ENCODE data around the gene TMCO4. TPM values are rescaled to one million over a fixed set of nuclear protein-coding genes. Genes with fewer than 3 reads are reported as not detected.
A peak's percentile ranks its signal among the peaks of the same experiment; 100 is the strongest.
"Not testable (repeated sequence)": the region's sequence is repeated elsewhere in the genome, so short reads cannot be mapped to it uniquely, and the experiment has no call there.

The TMCO4 gene
- total RNA-seq, 4 donors from 2014 or later, result 16.1 to 36.2 (median 26.9) TPM

DNA sequence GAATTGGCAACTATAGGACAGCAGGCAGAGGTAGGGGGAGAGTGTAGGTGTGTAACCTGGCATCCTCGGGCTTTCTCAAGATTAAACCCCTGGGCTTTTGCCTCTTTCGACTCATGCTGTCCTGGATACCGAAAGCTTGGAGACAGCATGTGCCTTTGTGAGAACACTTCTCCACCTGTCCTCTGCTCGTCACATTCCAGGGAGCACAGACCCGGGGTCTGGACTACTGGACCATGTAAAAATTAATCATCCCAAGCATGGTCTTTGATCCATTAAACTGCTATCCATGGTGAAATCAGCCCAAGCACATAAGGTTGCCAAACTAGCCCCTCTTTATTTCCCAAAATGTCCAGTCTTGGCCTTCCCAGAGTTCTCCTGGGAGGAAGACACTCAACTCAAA, 24.3 kb upstream of the TMCO4 start:
- H3K36me3 ChIP-seq, result no peaks in the 10 kb centered on the region
- no peaks in the 10 kb centered on the region for H3K4me1 ChIP-seq
- intact Hi-C loops (cut with DNase I; ENCODE audit: low total_unique reads) (no loop called here), in situ Hi-C loops (cut with MboI; ENCODE audit: low pct_ligation_motif_present in 1 of 4, low pct_unique_long_range_greater_than_20kb in 1 of 4, low sequenced_read_pairs in 3 of 4) (no loop called here)
- WGBS, 2 donors (ENCODE audit: low coverage in 1 of 2), result 88% methylated on average over 5 of the region's 5 CpGs; no CpG with 5 or more reads in 1 of the 2 donors
- no peak for DNase-seq
- H3K4me3 ChIP-seq, result no peak overlapping the region
- H3K9me3 ChIP-seq, result no peaks in the 10 kb centered on the region
- no peaks in the 10 kb centered on the region for H3K27me3 ChIP-seq
- TF ChIP-seq POLR2AphosphoS5 (IDR thresholded peaks at IDR 0.05) (no peak), POLR2A (IDR thresholded peaks at IDR 0.05) (no peak), EP300 (IDR thresholded peaks at IDR 0.05; ENCODE audit: low read depth) (no peak)
- TF ChIP-seq, protein P1, sequence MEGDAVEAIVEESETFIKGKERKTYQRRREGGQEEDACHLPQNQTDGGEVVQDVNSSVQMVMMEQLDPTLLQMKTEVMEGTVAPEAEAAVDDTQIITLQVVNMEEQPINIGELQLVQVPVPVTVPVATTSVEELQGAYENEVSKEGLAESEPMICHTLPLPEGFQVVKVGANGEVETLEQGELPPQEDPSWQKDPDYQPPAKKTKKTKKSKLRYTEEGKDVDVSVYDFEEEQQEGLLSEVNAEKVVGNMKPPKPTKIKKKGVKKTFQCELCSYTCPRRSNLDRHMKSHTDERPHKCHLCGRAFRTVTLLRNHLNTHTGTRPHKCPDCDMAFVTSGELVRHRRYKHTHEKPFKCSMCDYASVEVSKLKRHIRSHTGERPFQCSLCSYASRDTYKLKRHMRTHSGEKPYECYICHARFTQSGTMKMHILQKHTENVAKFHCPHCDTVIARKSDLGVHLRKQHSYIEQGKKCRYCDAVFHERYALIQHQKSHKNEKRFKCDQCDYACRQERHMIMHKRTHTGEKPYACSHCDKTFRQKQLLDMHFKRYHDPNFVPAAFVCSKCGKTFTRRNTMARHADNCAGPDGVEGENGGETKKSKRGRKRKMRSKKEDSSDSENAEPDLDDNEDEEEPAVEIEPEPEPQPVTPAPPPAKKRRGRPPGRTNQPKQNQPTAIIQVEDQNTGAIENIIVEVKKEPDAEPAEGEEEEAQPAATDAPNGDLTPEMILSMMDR (IDR thresholded peaks at IDR 0.05), result no peak
- no peak overlapping the region for H3K27ac ChIP-seq

GRCh38 chr1:19819701-19820100, 20.0 kb upstream of the TMCO4 start:
- Histone ChIP-seq H3K36me3 (no peaks in the 10 kb centered on the region), H3K27ac (no peak overlapping the region), H3K27me3 (no peaks in the 10 kb centered on the region), H3K9me3 (no peaks in the 10 kb centered on the region), H3K4me1 (peaks cover 2 to 15% (median 11%) of the 10 kb centered on the region in 4 donors), H3K4me3 (no peak overlapping the region)
- no peak for DNase-seq
- in situ Hi-C loops (cut with MboI; ENCODE audit: low pct_ligation_motif_present in 1 of 4, low pct_unique_long_range_greater_than_20kb in 1 of 4, low sequenced_read_pairs in 3 of 4) (no loop called here), intact Hi-C loops (cut with DNase I; ENCODE audit: low total_unique reads) (no loop called here)
- TF ChIP-seq, protein P1 (IDR thresholded peaks at IDR 0.05), result no peak
- TF ChIP-seq POLR2AphosphoS5 (IDR thresholded peaks at IDR 0.05) (no peak), EP300 (IDR thresholded peaks at IDR 0.05; ENCODE audit: low read depth) (no peak), POLR2A (IDR thresholded peaks at IDR 0.05) (no peak)
- WGBS, 2 donors (ENCODE audit: low coverage in 1 of 2), result 76 to 85% methylated on average over 4 to 5 of the region's 5 CpGs

GRCh38 chr1:19818324-19818723, 18.6 kb upstream of the TMCO4 start:
- Histone ChIP-seq H3K9me3 (no peaks in the 10 kb centered on the region), H3K27me3 (no peaks in the 10 kb centered on the region), H3K4me1 (peaks cover 2 to 15% (median 11%) of the 10 kb centered on the region in 4 donors), H3K4me3 (no peak overlapping the region), H3K36me3 (no peaks in the 10 kb centered on the region), H3K27ac (no peak overlapping the region)
- 88 to 93% methylated on average over 3 of the region's 3 CpGs for WGBS, 2 donors (ENCODE audit: low coverage in 1 of 2)
- intact Hi-C loops (cut with DNase I; ENCODE audit: low total_unique reads) (no loop called here), in situ Hi-C loops (cut with MboI; ENCODE audit: low pct_ligation_motif_present in 1 of 4, low pct_unique_long_range_greater_than_20kb in 1 of 4, low sequenced_read_pairs in 3 of 4) (no loop called here)
- DNase-seq, result no peak
- no peak for TF ChIP-seq EP300 (IDR thresholded peaks at IDR 0.05; ENCODE audit: low read depth)
- TF ChIP-seq POLR2A (IDR thresholded peaks at IDR 0.05), result no peak
- no peak for TF ChIP-seq POLR2AphosphoS5 (IDR thresholded peaks at IDR 0.05)
- TF ChIP-seq, protein P1 (IDR thresholded peaks at IDR 0.05), result no peak

DNA sequence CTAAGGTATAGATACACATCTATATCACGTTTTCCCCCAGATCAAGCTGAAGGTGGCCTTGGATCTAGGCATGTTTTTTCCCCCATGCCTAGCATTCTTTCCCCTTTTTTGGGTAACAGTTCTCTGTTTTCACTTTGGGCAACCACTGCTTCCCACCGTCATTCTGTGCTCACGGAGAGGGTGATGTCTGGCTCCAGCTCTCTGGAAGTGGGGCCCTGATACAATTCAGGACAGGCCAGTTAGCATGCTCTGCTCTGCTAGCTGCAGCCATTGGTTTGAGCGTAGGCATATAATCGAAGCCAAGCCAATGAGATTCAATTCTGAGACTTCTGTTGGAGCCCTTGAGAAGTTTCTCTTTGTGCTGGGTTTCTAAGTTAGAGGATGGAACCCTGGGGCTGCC, 17.4 kb upstream of the TMCO4 start:
- no peak for DNase-seq
- Histone ChIP-seq H3K9me3 (no peaks in the 10 kb centered on the region), H3K27me3 (no peaks in the 10 kb centered on the region), H3K4me3 (no peak overlapping the region), H3K36me3 (no peaks in the 10 kb centered on the region), H3K27ac (peak overlapping the region; percentile 74 to 87 (median 84)), H3K4me1 (peaks cover 2 to 19% (median 14%) of the 10 kb centered on the region in 4 donors)
- in situ Hi-C loops (cut with MboI; ENCODE audit: low pct_ligation_motif_present in 1 of 4, low pct_unique_long_range_greater_than_20kb in 1 of 4, low sequenced_read_pairs in 3 of 4) (no loop called here), intact Hi-C loops (cut with DNase I; ENCODE audit: low total_unique reads) (no loop called here)
- WGBS, 2 donors (ENCODE audit: low coverage in 1 of 2), result 64 to 83% methylated on average over 2 to 5 of the region's 5 CpGs
- TF ChIP-seq POLR2A (IDR thresholded peaks at IDR 0.05) (no peak), POLR2AphosphoS5 (IDR thresholded peaks at IDR 0.05) (no peak), EP300 (IDR thresholded peaks at IDR 0.05; ENCODE audit: low read depth) (no peak)
- TF ChIP-seq, protein P1 (IDR thresholded peaks at IDR 0.05), result no peak

- H3K4me1 ChIP-seq, result peaks cover 2 to 23% (median 18%) of the 10 kb centered on the region in 4 donors
- H3K9me3 ChIP-seq; H3K4me3 ChIP-seq; in situ Hi-C loops (cut with MboI; ENCODE audit: low pct_ligation_motif_present in 1 of 4, low pct_unique_long_range_greater_than_20kb in 1 of 4, low sequenced_read_pairs in 3 of 4); DNase-seq; H3K36me3 ChIP-seq; H3K27me3 ChIP-seq; intact Hi-C loops (cut with DNase I; ENCODE audit: low total_unique reads): not testable (repeated sequence)
- H3K27ac ChIP-seq, result peak overlapping the region; percentile 74 to 87 (median 84)
- WGBS, 2 donors (ENCODE audit: low coverage in 1 of 2), result 38 to 52% methylated on average over 1 of the region's 1 CpG
These were observed 17.0 kb upstream of the TMCO4 start for GRCh38 chr1:19816737-19817086.

Measured in transverse colon (tissue), 4 donors.